ENCODE measurements around the gene TPST1.

GRCh38 chr7:66400400-66400799 lies 195.3 kb downstream of the TPST1 start:
- TF ChIP-seq, protein P1, sequence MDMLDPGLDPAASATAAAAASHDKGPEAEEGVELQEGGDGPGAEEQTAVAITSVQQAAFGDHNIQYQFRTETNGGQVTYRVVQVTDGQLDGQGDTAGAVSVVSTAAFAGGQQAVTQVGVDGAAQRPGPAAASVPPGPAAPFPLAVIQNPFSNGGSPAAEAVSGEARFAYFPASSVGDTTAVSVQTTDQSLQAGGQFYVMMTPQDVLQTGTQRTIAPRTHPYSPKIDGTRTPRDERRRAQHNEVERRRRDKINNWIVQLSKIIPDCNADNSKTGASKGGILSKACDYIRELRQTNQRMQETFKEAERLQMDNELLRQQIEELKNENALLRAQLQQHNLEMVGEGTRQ (IDR thresholded peaks at IDR 0.05; ENCODE audit: low read length), result no peak
- no peak for TF ChIP-seq EZH2 (IDR thresholded peaks at IDR 0.05; ENCODE audit: low read depth, low read length, severe bottlenecking)
- TF ChIP-seq, protein P2, sequence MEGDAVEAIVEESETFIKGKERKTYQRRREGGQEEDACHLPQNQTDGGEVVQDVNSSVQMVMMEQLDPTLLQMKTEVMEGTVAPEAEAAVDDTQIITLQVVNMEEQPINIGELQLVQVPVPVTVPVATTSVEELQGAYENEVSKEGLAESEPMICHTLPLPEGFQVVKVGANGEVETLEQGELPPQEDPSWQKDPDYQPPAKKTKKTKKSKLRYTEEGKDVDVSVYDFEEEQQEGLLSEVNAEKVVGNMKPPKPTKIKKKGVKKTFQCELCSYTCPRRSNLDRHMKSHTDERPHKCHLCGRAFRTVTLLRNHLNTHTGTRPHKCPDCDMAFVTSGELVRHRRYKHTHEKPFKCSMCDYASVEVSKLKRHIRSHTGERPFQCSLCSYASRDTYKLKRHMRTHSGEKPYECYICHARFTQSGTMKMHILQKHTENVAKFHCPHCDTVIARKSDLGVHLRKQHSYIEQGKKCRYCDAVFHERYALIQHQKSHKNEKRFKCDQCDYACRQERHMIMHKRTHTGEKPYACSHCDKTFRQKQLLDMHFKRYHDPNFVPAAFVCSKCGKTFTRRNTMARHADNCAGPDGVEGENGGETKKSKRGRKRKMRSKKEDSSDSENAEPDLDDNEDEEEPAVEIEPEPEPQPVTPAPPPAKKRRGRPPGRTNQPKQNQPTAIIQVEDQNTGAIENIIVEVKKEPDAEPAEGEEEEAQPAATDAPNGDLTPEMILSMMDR (IDR thresholded peaks at IDR 0.05; ENCODE audit: control extremely low read depth in 1 of 3, insufficient read depth in 1 of 3, low read depth in 1 of 3, low read length in 3 of 3), result no peak
- no peak for TF ChIP-seq SP1 (IDR thresholded peaks at IDR 0.05; ENCODE audit: low read depth, low read length)
- TF ChIP-seq SIX5 (IDR thresholded peaks at IDR 0.05; ENCODE audit: low read depth, low read length), result no peak

Data from H1 (cell line).